Lung microvascular endothelial cell (primary cell): ENCODE data around the gene LSM4. TPM values are rescaled to one million over a fixed set of nuclear protein-coding genes. Genes with fewer than 3 reads are reported as not detected.
A peak's percentile ranks its signal among the peaks of the same experiment; 100 is the strongest.

ENCODE experiments used
- DNase-seq, 2 donors: peaks; one replicate each; pipeline versions ENCODE4 v3.0.0 to v3.0.0-alpha.2; 2010; ENCODE audit warnings: low read depth in 2 of 2
- total RNA-seq: library from RNA; depleted of rRNA; stranded (reverse); fragments of >200 nt; gene quantifications from 2 replicates; pipeline ENCODE4 v1.2.1, GENCODE V29; 2014

Gene LSM4
- total RNA-seq, 1 donor from 2014 or later, result 86.1 TPM

- no peak for DNase-seq
Observed at GRCh38 chr19:18311502-18312091, 11.3 kb downstream of the LSM4 start.

DNA sequence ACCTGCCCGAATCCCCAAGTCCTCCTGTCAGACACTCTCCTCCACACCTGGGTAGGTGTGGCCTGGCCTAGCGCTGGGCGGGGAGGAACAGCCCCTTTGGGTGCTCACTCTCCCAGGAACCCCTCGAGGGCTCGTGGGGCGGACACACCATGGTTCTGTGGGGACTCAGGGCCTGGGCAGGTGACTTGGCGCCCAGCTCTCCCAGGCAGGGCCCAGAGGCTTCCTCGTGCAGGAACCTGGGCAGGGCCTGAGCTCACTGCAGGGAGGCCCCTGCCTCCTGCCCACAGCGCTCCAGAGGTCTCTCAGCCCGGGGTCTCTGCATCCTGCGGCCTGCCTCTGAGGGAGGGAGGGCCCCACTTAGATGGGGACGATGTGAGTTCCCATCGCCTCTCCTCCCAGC is 11.9 kb downstream of the LSM4 start:
- DNase-seq, result no peak

DNA sequence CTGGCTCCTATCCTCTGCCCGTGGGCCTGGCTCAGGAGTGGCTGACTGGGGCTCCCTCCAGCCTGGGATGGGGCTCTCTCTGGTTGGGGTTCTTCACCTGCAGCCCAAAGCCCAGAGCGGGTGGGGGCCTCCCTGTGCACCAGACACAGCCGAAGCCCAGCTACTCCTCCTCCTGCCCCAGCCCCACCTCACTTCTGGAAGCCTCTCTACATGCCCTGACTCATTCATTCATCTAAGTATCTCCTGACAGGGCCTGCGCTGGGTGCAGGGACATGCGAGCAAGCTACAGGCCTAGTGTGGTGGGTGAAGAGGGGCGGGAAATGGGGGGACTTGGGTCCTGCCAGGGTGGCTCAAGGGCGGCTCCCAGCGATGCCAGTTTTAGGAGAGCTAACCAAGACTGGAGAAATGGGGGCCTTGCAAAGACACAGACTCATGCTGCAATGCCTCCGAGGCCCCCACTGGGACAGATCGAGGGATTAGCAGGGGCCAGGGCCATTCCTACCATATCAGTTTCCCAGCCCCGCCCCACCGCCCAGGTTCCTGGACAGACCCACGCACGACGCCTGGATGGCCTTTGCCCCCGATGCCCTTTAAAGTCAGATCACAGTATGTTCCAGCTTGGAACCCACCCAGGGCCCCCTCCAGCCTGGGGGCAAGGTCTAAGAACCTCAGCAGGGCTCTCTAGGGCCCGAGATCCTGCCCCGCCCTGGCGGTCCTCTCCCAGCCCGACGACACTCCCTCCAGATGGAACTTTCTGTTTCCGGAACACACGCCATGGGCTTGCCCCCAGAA is 12.6 kb downstream of the LSM4 start:
- DNase-seq, result no peak

DNA sequence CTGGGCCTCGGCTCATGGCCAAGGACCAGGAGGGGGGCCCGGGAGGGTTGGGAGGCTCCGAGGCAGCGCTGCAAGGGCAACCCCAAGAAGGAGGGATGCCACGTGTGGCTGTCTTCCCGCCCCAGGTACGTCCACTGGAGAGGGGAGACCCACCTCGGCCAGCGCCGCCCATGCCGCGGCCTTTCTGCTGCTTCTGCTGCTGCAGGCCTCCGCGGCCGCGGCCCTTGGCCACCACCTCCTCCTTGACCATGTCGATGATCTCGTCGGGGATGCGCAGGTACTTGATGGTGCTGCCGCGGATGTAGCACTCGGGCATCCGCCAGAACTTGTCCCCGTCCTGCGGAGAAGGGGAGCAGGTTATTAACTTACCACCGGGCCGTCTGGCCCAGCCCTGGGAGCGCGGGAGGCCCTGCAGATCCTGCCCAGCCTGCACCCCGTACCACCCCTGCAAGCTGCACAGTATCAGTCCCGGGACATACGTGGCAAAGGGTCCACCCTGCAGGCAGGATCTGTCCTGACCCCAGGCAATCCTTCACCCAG is 13.3 kb downstream of the LSM4 start:
- DNase-seq, result no peak

- DNase-seq, result no peak
Observed at GRCh38 chr19:18308948-18309325, 13.9 kb downstream of the LSM4 start.

- DNase-seq, result no peak
Observed at GRCh38 chr19:18308051-18308947, 14.6 kb downstream of the LSM4 start.

GRCh38 chr19:18307271-18307681 is 15.6 kb downstream of the LSM4 start:
- DNase-seq, result no peak

GRCh38 chr19:18306888-18307260 is 16.0 kb downstream of the LSM4 start:
- DNase-seq, result no peak

GRCh38 chr19:18306209-18306887 is 16.5 kb downstream of the LSM4 start:
- no peak for DNase-seq

DNA sequence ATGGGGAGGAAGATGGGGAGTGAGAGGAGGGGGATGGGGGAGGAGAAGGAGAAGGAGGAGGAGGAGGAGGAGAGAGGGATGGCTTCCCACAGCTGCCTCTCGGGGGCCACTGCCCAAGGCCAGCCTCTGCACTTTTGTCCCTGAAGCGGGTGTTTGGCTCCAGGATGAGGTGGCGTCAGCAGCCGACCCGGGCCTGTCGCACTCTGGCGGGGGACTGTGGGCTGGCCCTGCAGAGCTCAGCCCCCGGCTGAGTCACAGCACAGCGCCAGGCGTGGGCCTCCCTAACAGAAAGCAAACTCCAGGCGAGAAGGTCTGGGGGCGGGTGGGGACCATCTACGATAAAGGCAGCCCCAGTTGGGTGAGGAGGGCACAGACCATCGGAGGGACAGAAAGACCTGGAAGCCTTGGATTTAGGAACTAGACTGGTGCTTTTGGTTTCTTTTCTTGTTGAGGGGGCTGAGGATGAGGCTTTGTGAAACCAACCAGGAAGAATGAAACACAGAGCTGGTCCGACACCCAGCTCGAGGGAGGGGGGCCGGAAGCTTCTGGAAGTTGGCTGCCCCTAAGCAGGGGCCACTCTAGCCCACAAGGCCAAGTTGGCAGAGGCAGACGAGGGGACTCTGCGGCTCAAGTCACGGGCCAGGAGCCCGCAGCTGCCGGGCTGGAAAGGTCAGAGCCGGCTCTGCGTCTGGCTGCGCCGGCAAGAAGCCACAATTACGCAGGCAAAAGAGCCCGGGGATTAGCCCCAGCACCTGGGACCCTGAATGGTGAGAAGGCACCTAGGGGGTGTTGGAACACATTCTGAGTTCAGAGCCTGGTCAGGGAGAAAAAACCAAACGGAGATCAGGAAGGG is 18.2 kb downstream of the LSM4 start:
- peak; percentile 83 to 91 for DNase-seq

DNA sequence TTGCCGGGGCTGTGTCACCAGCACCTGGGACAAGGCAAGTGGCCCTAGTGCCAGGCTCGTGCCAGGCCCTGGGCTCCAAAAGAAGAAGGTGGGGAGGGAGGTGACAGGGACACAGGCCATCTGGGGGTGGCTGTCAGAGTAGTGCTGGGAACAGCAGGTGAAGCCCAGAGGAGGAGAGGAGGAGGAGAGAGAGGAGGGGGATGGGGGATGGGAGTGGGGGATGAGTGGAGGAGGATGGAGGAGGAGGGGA is 18.7 kb downstream of the LSM4 start:
- DNase-seq, result no peak

GRCh38 chr19:18301718-18302111 is 21.2 kb downstream of the LSM4 start:
- DNase-seq, result no peak

- DNase-seq, result peak; percentile 32 to 48
Observed at GRCh38 chr19:18300930-18301717, 21.8 kb downstream of the LSM4 start.

DNA sequence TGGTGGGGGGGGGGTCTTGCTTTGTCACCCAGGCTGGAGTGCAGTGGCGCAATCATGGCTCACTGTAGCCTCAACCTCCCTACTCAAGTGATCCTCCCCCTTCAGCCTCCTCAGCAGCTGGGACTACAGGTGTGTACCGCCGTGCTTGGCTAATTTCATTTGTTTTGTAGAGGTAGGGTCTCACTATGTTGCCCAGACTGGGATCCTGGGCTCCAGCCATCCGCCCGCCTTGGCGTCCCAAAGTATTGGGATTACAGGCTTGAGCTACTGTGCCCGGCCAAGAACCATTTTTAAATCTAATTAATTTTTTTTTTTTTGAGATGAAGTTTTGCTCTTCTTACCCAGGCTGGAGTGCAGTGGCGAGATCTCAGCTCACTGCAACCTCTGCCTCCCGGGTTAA is 23.2 kb downstream of the LSM4 start:
- DNase-seq, result no peak

GRCh38 chr19:18298601-18299000 is 24.3 kb downstream of the LSM4 start:
- no peak for DNase-seq

- peak in 1 of 2 donors; percentile 52 for DNase-seq
Observed at GRCh38 chr19:18297308-18297707, 25.6 kb downstream of the LSM4 start.

GRCh38 chr19:18295034-18295451 is 27.8 kb downstream of the LSM4 start:
- no peak for DNase-seq

DNA sequence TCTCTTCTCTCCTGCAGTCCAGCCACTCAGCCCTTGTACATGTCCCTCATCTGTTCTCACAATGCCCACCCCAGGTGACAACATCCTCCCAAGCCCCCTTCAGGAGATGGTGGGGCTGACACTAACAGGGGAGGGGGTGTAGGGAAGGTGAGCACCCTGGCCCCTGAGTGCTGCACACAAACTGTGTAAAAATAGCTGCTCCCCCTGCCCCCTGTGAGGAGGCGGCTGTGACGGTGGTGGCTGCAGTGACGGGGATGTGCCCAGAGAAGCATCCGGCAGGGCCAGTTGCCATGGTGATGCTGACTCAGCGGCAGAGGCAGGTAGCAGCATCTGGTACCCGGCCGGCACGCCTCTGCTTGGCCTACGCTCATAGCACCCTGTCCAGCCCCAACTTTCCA is 28.4 kb downstream of the LSM4 start:
- DNase-seq, result no peak

DNA sequence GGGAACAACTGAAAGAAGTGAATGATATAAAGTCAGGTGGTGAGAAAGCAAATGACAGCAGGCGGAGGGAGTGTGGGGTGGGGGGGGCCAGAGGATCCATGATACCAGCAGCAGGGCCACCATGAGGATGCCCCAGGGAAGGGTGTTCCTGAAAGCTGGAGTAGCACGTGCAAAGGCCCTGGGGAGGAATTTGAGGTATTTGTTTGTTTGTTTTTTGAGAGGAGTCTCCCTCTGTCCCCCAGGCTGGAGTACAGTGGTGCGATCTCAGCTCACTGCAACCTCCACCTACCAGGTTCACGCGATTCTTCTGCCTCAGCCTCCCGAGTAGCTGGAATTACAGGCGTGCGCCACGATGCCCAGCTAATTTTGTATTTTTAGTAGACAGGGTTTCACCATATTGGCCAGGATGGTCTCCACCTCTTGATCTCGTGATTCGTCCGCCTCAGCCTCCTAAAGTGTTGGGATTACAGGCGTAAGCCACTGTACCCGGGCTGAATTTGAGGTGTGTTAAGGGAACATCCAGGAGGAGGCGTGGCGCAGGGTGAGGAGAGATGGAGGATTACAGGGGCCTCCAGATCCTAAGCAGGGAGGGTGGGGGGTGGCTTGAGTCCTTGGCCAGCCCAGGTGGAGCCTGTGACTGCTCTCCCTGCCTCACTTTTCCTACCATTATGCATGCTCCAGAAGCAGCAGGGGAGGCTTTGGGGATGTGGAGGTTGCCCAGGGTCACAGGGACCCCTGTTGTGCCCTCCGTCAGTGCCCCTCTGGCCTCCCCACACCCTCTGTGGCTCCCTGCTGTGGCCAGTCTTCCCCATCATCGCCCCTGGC is 29.0 kb downstream of the LSM4 start:
- DNase-seq, result no peak
